Testis (tissue), 2 donors: ENCODE data around the gene CEP72.

Experiments
- CTCF ChIP-seq, 3 experiments: fragments of 450-650 bp in 2 of 3; fragments of 200-600 bp in 1 of 3; sonication (generic) in 1 of 3; IDR thresholded peaks; one replicate each; pipeline ENCODE4 v1.5.1; 2016 to 2019; ENCODE audit warnings: antibody characterized with exemption in 3 of 3, mild to moderate bottlenecking in 2 of 3, moderate library complexity in 1 of 3
- POLR2A ChIP-seq: fragments of 450-650 bp; IDR thresholded peaks from one replicate; pipeline ENCODE4 v1.6.1; 2017; ENCODE audit warnings: antibody characterized with exemption, mild to moderate bottlenecking, moderate library complexity

- TF ChIP-seq CTCF (IDR thresholded peaks at IDR 0.05) (no peak), POLR2A (no peak)
Measured at GRCh38 chr5:579211-579610, 32.9 kb upstream of the CEP72 start.
